GM06990 (cell line): ENCODE data around the gene HSD17B12.
A peak's percentile ranks its signal among the peaks of the same experiment; 100 is the strongest.

Experiments used
- DNase-seq: peaks from one replicate; pipeline ENCODE4 v3.0.0-alpha.2; 2011; ENCODE audit not compliant: insufficient read length; ENCODE audit errors: extremely low read depth
- H3K27me3 ChIP-seq: replicated peaks from 2 replicates; pipeline ENCODE4 v1.6.0; 2011; ENCODE audit warnings: low read length; ENCODE audit not compliant: control insufficient read depth, insufficient read depth
- H3K36me3 ChIP-seq: 2 replicates; pipeline ENCODE4 v1.5.1; 2011; ENCODE audit warnings: low read length; ENCODE audit not compliant: control insufficient read depth, insufficient read depth
- H3K4me3 ChIP-seq: replicated peaks from 2 replicates; pipeline ENCODE4 v1.5.1; 2011; ENCODE audit warnings: low read depth, mild to moderate bottlenecking, control low read depth, low read length
- CTCF ChIP-seq: IDR thresholded peaks from 2 replicates; pipeline ENCODE4 v1.5.1; 2011; ENCODE audit warnings: low read length, control low read depth, mild to moderate bottlenecking, inconsistent platforms; ENCODE audit not compliant: insufficient read depth, poor library complexity, severe bottlenecking

HSD17B12 gene

GRCh38 chr11:43706631-43707030 lies 26.1 kb downstream of the HSD17B12 start:
- DNase-seq, result no peak
- TF ChIP-seq CTCF, result no peak
- Histone ChIP-seq H3K36me3 (no peaks in the 10 kb centered on the region), H3K27me3 (no peaks in the 10 kb centered on the region), H3K4me3 (no peak overlapping the region)

DNA sequence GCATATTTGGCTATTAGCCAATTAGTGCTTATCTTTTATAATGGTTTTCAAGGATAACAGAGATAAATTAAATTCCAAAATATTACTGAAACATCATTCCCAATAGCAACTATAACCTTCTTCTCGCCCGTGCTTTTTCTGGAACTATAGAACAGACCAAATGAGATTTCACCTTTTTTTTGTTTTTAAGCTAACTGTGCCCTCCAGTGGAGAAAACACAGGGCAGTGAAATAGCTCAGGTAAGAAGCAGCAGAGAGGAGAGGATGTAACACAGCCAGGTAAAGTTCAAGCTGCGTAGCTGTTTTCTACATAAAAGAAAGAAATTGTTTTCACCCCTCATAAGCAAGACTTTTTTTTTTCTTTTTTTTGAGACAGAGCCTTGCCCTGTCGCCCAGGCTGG lies 28.2 kb downstream of the HSD17B12 start:
- Histone ChIP-seq H3K36me3 (no peaks in the 10 kb centered on the region), H3K27me3 (no peaks in the 10 kb centered on the region), H3K4me3 (no peak overlapping the region)
- DNase-seq, result no peak
- peak; percentile 26 for TF ChIP-seq CTCF

DNA sequence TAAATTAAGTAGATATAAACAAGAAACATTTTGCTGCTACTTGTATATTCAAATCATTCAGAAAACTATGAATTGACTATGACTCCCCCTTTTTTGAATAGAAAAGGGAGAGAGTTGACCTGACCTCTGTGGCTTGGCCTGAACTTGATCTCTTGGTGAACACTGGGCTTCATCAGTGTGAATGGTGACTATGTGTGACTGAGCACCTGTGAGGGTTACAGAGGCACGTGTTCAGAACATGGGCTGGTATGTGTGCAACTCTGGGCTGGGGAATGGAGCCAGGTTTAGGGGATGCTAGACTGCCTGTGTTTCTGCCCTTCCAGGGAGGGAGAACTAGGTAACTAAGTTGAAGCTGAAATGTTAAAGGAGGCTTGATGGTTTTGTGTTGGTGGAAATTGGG lies 29.2 kb downstream of the HSD17B12 start:
- no peak for TF ChIP-seq CTCF
- Histone ChIP-seq H3K4me3 (no peak overlapping the region), H3K27me3 (no peaks in the 10 kb centered on the region), H3K36me3 (no peaks in the 10 kb centered on the region)
- no peak for DNase-seq

GRCh38 chr11:43712676-43713075 lies 32.1 kb downstream of the HSD17B12 start:
- Histone ChIP-seq H3K36me3 (no peaks in the 10 kb centered on the region; the same call in 1 of the 2 replicates), H3K27me3 (no peaks in the 10 kb centered on the region), H3K4me3 (no peak overlapping the region)
- DNase-seq, result no peak
- no peak for TF ChIP-seq CTCF

GRCh38 chr11:43718373-43718772 lies 37.8 kb downstream of the HSD17B12 start:
- DNase-seq, result no peak
- Histone ChIP-seq H3K27me3 (no peaks in the 10 kb centered on the region), H3K4me3 (no peak overlapping the region), H3K36me3 (no peaks in the 10 kb centered on the region; the same call in 1 of the 2 replicates)
- TF ChIP-seq CTCF, result no peak

DNA sequence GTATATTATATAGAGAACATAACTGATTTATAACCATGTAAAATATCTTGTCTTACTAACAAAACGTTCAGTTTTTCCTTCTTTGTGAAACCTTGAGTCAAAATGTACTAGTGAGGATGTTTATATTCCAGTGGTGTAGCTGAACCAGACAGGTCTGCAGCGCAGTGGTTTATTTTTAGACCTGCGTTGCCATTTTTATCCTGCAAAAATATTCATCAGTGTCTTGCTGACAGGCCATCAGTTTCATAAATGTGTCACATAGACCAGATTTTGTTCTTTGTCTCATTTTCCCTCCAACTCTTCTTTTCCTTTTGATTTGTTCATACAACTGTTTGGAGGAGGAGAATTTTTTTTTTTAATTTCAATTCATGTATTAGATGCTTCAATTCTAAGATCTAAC lies 43.1 kb downstream of the HSD17B12 start:
- TF ChIP-seq CTCF, result no peak
- no peaks in the 10 kb centered on the region for H3K27me3 ChIP-seq
- H3K4me3 ChIP-seq, result no peak overlapping the region
- no peak for DNase-seq
- no peaks in the 10 kb centered on the region; the same call in 1 of the 2 replicates for H3K36me3 ChIP-seq
